ENCODE results near the gene HNRNPU.

The HNRNPU gene

GRCh38 chr1:244864253-244865027, at the start of gene HNRNPU:
TSS of gene HNRNPU (minus strand) at chr1:244864543. CDS start at chr1:244864307, 236 bp downstream.
- peak; percentile 95 for DNase-seq

- DNase-seq = no peak
Measured at GRCh38 chr1:244913806-244914205, 49.5 kb upstream of the HNRNPU start.

GRCh38 chr1:244904119-244904518, 39.8 kb upstream of the HNRNPU start:
- no peak for DNase-seq

- DNase-seq = no peak
Measured at GRCh38 chr1:244901400-244902015, 37.2 kb upstream of the HNRNPU start.

GRCh38 chr1:244897476-244898254, 33.3 kb upstream of the HNRNPU start:
- no peak for DNase-seq

GRCh38 chr1:244896550-244896949, 32.2 kb upstream of the HNRNPU start:
- no peak for DNase-seq

- DNase-seq = no peak
Measured at GRCh38 chr1:244893836-244894235, 29.5 kb upstream of the HNRNPU start.

- DNase-seq = no peak
Measured at GRCh38 chr1:244887281-244887680, 22.9 kb upstream of the HNRNPU start.

- DNase-seq = no peak
Measured at GRCh38 chr1:244881552-244882280, 17.4 kb upstream of the HNRNPU start.

GRCh38 chr1:244878681-244879080, 14.3 kb upstream of the HNRNPU start:
- no peak for DNase-seq

GRCh38 chr1:244876228-244876910, 12.0 kb upstream of the HNRNPU start:
- DNase-seq = no peak

GRCh38 chr1:244874974-244875579, 10.7 kb upstream of the HNRNPU start:
- no peak for DNase-seq

- DNase-seq = no peak
Measured at GRCh38 chr1:244869950-244870349, 5.6 kb upstream of the HNRNPU start.

- DNase-seq = no peak
Measured at GRCh38 chr1:244869364-244869827, 5.1 kb upstream of the HNRNPU start.

GRCh38 chr1:244868484-244869363, 4.4 kb upstream of the HNRNPU start:
- no peak for DNase-seq

GRCh38 chr1:244866355-244866754, 2.0 kb upstream of the HNRNPU start:
- no peak for DNase-seq

GRCh38 chr1:244865820-244866219, 1.5 kb upstream of the HNRNPU start:
- DNase-seq = no peak

GRCh38 chr1:244865028-244865371, 657 bp upstream of the HNRNPU start:
- DNase-seq = no peak

- no peak for DNase-seq
Measured at GRCh38 chr1:244863491-244864252, 671 bp downstream of the HNRNPU start.

All from stimulated activated naive CD4-positive, alpha-beta T cell treated with Interleukin-2 at 50 U/mL for 16 hours (primary cell).